HG02642 (cell line): ENCODE measurements around the gene ADD3.

Experiments
- ATAC-seq: cut with Tn5 transposase; IDR thresholded peaks from one replicate; pipeline ENCODE4 v1.9.1; 2021; ENCODE audit warnings: mild to moderate bottlenecking; ENCODE audit not compliant: unreplicated experiment, poor library complexity

ADD3 gene

DNA sequence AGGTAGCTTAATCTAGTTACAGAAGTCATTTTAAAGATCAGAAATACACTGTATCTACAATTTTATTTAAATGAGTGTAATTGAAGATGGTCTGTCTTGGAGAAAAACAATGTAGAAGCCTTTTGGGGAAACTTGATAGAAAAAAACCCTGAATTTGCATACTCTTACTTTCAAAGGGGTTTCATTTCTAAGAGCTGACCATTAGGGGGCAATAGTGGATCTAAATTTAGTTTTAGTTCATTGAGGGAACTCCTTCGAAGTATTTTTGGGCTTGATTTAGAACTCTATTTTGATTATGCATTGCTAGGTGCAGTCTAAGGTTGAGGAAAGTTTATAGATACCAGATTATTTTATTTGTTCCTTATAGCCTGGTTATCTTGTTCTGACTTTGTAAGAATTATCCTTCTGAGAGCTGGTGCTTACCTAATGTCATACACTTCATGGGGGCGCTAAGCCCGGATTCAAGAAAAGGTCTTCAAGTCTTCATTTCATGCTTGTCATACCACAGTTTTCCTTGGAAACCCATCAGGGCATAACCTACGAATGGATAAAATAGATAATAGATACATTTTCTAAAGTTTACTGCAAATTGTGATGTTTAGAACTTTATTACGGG, 130.5 kb downstream of the ADD3 start:
- ATAC-seq: peak; percentile 56

GRCh38 chr10:110141185-110141584, 133.4 kb downstream of the ADD3 start:
- ATAC-seq: no peak

- ATAC-seq: no peak
Observed at GRCh38 chr10:110141871-110142635, 134.3 kb downstream of the ADD3 start.

- no peak for ATAC-seq
Observed at GRCh38 chr10:110142965-110143364, 135.2 kb downstream of the ADD3 start.

DNA sequence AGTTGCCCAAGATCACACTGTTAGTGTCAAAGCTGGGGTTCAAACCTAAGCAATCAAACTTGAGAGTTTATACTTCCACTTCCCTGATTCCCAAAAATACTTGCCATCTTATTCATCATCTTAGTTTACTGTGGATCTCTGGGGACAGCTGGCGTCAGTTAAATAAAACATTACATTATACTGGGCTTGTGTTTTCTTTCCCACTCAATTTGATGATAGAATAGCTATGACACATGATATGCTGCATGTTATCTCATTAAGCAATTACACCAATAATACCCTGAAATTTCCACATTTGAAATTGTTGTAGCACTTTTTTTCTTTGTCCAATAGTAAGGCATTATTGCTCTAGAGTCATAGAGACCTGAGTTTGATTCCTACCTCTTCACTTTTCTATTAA, 136.7 kb downstream of the ADD3 start:
- ATAC-seq: no peak

- no peak for ATAC-seq
Observed at GRCh38 chr10:110147961-110148360, 140.2 kb downstream of the ADD3 start.

DNA sequence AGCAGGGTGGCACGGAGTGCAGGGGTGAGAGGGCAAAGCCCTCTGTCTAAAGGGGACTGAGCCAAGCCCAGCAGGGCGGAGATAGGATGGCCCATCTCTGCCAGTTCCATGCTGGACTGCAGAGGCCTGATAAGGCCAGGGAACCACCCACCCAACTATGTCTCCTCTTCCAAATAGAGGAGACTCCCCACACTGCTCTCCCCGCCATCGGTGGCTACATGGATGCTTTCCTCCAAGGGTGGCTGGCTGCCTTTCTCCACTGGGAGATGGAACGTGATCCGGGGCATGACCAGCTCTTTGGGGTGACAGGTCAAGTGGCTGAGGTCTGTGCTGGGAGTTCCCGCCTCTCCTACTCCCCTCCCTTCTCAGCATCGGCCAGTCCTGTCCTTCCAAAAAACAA, 141.5 kb downstream of the ADD3 start:
- no peak for ATAC-seq

DNA sequence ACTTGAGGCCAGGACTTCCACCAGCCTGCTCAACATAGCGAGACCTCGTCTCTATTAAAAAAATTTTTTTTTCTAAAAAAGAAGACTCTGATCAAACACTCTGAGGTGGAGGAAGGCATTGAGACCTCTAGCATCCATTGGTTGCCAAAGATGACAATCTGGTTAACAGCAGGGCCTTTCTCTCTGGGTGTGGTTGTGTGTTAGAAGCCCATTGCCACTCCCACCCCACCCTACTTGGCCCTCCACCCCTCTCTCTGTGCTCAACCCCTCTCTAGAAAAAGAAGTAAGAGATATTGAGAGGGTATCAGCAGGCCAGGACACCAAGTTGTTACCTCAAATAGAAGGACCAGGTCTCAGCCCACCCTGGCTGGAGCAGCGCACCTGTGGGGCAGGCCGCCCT, 142.3 kb downstream of the ADD3 start:
- no peak for ATAC-seq

GRCh38 chr10:110150981-110151380, 143.2 kb downstream of the ADD3 start:
- ATAC-seq: no peak

DNA sequence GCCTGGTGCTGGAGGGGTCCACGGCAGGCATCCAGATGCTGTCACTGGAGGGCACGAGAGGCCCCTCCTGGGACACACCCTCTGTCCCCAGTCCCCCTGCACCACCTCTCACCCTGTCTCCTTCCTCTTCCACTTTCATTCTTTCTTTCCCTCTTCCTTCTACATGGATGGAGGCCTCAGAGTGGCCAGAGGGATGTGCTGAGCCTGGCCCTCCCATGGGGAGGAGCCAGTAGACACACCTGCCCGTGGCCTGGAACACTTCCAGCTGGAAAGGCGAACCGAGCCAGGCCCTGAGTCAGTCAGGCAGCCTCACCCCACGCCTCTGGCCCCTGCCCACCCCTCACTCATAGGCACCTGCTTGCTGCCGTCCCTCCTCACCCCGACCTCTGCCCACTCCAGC, 143.7 kb downstream of the ADD3 start:
- no peak for ATAC-seq

DNA sequence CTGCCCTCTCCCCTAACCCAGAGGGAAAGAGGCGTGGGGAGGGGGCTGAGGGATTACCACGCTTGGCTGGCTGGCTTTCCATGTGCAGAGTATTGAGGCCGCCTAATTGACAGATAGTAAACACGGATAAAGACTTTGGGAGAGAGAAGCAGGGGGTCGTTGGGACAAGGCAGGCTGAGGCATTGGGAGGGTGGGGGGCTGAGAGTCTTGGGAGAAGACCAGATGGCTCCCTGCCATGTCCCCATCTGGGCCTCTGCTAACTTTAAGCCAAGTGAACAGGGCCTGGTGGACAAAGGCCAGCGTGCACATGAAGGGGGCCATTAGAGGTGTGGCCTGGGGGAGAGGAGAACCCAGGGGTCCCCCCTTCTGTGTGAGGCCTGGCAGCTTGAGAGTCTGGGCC, 144.2 kb downstream of the ADD3 start:
- no peak for ATAC-seq

DNA sequence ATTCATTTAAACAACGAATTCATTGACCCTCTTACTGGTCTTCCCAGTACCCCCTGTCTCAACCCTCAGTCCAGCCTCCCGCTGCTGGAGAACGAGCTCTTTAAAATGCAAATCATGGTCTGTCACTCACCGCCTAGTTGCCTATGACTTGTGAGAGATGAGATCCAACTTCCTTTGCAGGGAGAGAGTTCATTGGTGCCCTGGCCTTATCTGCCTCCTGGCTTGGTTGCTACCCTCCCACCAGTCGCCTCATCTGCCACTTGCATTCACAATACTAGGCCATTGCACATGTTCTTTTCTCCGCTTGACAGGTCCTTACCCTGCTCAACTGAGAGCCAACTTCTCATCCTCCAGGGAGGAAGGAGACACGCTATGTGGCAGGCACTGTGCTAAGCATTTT, 145.6 kb downstream of the ADD3 start:
- no peak for ATAC-seq

GRCh38 chr10:110156046-110156445, 148.3 kb downstream of the ADD3 start:
- no peak for ATAC-seq

GRCh38 chr10:110158051-110159005, 150.5 kb downstream of the ADD3 start:
- no peak for ATAC-seq

GRCh38 chr10:110160081-110160480, 152.3 kb downstream of the ADD3 start:
- no peak for ATAC-seq

DNA sequence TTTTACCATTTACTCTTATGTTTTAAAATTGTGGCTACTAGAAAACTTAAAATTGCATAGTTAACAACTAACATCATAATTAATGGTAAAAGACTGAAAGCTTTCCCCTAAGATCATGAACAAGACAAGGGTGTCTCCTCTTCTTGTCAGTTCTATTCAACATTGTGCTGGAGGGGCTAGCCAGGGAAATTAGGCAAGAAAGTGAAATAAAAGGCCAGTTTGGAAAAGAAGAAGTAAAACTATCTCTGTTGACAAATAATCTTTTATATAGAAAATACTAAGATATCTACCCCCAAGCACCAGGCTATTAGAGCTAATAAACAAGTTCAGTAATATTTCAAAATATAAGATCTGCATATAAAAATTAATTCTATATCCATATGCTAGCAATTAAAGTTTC, 152.7 kb downstream of the ADD3 start:
- ATAC-seq: no peak

DNA sequence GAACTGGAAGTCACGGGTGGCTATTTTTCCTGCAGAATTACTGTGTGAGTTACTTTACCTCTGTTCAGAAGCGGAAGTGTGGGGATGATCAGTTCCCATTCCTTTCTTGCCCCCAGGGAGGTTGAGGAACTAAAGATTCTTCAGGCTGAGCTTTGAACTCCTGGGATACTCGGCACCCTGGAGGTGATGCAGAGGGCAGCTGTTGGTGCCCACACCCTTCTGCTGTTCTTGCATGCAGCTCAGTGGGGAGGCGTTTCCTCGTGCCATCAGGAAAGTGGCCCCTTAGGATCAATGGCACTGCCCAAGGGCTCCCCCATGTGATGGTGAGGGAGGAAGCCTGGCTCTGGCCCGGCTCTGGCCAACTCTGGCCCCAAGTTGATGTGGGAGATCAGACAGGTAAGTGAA, 155.0 kb downstream of the ADD3 start:
- no peak for ATAC-seq

- no peak for ATAC-seq
Observed at GRCh38 chr10:110163192-110163773, 155.5 kb downstream of the ADD3 start.

- ATAC-seq: no peak
Observed at GRCh38 chr10:110163841-110164240, 156.1 kb downstream of the ADD3 start.

DNA sequence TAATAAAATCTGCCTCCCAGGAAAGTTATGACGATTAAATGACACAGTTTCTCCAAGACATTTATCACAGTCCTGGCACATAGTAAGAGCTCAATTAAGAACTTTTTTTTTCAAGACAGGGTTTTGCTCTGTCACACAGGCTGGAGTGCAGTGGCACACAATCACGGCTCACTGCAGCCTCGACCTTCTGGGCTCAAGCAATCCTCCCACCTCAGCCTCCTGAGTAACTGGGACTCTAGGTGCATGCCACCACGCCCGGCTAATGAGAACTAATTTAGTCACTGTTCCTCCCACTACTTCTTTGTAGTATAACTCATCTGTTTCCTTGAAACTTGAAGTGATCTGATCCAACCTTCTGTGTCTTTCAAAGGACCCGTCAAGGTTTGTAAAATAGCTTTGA, 157.5 kb downstream of the ADD3 start:
- ATAC-seq: no peak

DNA sequence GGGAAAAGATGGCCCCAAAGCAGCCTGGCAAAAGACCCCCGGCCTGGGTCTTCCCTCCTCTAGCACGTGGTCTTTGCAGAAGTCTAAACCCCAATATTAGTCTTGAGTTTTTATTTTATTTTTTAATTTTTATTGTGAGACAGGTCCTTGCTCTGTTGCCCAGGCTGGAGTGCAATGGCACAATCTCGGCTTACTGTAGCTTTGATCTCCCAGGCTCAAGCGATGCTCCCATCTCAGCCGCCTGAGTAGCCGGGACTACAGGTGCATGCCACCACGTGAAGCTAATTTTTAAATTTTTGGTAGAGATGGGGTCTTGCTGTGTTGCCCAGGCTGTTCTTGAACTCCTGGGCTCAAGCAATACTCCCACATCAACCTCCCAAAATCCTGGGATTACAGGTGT, 159.4 kb downstream of the ADD3 start:
- no peak for ATAC-seq
